GM18951 (cell line): ENCODE results near the gene IER2.
"Not testable (repeated sequence)": the region's sequence is repeated elsewhere in the genome, so short reads cannot be mapped to it uniquely, and the experiment has no call there.

Source experiments
- POLR2A ChIP-seq: IDR thresholded peaks from 4 replicates; pipeline ENCODE4 v1.6.1; 2011; ENCODE audit warnings: mild to moderate bottlenecking; ENCODE audit not compliant: insufficient read length, insufficient read depth; ENCODE audit errors: extremely low read depth
- in situ Hi-C: fragments of 300-500 bp; cut with MboI; formaldehyde crosslinking; loops from one replicate; pipeline ENCODE4 v1.12.0; 2022; ENCODE audit warnings: low sequenced_read_pairs, mixed read lengths, inconsistent platforms; ENCODE audit not compliant: unreplicated experiment

The IER2 gene

DNA sequence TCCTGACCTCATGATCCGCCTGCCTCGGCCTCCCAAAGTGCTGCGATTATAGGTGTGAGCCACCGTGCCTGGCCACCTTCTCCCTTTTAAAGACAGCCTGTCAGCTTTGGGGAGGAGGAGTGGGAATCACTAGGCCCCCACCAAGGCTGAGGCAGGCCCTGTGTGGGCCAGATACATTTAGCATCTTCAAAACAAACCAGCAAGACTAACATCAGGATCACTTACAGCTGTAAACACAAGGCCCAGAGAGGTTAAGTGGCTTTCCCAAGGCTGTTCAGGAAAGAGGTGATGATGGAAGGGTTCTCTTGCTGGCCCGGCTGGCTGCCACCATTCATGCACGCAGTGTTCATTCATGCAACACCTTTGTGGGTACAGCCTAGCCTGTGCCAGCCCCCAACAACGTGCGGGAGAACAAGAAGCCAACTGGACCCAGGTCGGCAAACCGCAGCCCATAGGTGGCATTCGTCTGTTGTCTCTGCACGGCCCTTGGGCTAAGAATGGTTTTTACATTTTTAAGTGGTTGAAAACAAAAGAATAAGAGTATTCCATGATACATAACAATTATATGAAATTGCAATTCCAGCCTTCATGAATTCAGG is 23.0 kb downstream of the IER2 start:
- in situ Hi-C loops, result no loop called here
- TF ChIP-seq POLR2A, result no peak

DNA sequence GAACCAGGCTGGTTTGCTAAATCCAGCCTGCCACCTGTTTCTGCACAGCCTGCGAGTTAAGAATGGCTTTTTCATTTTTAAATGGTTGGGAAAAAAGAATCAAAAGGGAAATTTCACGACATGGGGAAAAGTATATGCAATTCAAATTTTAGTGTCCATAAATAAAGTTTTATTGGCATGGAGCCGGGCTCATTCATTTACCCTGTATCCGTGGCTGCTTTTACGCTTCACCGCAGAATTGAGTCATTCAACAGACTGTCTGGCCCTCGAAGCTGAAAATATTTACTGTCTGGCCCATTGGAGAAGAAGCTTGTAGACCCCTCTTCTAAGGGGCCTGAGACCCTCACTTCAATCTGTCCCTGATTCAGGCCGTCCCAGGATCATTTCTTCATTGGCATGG is 26.1 kb downstream of the IER2 start:
- no peak for TF ChIP-seq POLR2A
- in situ Hi-C loops, result no loop called here

DNA sequence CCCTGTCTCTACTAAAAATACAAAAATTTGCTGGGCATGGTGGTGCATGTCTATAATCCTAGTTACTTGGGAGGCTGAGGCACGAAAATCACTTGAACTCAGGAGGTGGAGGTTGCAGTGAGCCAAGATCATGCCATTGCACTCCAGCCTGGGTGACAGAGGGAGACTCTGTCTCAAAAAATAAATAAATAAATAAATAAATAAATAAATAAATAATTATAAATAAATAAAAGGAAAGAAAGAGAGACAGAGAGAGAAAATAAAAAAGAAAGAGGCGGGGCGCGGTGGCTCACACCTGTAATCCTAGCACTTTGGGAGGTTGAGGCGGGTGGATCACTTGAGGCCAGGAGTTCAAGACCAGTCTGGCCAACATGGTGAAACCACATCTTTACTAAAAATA is 27.4 kb downstream of the IER2 start:
- in situ Hi-C loops, result not testable (repeated sequence)

DNA sequence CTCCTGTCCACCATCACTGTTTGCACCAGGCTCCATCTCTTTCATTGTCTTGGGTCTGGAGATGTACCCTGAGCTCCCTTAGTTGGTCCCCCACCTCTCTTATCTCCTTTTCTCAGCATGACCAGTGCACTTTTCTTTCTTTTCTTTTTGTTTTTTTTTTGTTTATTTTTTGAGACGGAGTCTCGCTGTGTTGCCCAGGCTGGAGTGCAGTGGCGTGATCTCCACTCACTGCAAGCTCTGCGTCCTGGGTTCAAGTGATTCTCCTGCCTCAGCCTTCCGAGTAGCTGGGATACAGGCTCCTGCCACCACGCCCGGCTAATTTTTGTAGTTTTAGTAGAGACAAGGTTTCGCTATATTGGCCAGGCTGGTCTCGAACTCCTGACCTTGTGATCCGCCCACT is 28.1 kb downstream of the IER2 start:
- in situ Hi-C loops, result not testable (repeated sequence)

DNA sequence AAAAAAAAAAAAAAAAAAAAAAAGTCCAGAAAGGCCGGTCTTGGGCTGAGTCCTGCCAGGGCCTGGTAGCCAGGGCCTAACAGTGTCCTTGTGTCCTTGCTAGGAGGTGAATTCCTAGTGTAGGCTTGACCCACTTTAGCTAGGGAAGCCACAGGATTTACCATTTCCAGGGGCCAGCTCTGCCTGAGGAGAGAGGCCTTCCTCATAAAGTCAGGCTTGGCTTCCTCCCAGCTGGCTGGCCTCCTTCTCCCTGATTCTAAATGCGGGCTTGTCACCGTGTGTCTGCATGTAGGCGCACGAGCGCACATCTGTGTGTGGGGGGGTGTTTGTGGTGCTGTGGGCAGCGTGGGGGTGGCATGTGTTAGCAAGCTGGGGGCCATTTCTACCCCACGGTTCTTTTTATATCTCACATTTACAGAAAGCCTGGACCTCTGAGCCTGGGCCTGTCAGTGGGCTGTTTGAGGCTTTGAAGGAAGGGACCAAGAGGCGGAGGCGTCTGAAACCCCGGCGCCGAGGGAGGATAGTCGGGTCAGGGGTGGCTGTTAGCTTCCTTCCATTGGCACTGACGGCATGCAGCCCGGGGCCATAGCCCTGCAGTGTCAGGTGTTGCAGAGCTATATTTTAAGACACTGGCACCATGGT is 31.7 kb downstream of the IER2 start:
- in situ Hi-C loops, result no loop called here
- TF ChIP-seq POLR2A, result no peak

DNA sequence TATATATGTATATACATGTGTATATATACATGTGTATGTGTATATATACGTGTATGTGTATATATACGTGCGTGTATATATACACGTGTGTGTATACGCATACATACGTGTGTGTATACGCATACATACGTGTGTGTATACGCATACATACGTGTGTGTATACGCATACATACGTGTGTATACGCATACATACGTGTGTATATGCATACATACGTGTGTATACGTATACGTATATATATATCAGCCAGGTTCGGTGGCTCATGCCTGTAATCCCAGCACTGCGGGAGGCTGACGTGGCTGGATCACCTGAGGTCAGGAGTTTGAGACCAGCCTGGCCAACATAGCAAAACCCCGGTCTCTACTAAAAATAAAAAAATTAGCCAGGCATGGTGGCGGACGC is 34.7 kb downstream of the IER2 start:
- in situ Hi-C loops, result not testable (repeated sequence)

DNA sequence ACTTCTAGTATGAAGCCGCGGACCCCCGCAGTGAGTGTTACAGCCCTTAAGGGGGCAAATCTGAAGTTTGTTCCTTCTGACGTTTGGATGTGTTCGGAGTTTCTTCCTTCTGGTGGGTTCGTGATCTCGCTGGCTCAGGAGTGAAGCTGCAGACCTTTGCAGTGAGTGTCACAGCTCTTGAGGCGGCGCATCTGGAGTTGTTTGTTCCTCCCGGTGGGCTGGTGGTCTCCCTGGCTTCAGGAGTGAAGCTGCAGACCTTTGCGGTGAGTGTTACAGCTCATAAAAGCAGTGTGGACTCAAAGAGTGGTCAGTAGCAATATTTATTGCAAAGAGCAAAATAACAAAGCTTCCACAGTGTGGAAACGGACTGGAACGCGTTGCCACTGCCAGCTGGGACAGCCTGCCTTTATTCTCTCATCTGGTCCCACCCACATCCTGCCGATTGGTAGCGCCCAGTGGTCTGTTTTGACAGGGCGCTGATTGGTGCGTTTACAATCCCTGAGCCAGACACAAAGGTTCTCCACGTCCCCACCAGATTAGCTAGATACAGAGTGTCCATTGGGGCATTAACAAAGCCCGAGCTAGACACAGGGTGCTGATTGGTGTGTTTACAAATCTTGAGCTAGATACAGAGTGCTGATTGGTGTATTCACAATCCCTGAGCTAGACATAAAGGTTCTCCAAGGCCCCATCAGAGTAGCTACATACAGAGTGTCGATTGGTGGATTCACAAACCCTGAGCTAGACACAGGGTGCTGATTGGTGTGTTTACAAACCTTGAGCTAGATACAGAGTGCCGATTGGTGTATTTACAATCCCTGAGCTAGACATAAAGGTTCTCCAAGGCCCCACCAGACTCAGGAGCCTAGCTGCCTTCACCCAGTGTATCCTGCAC is 35.8 kb downstream of the IER2 start:
- in situ Hi-C loops, result not testable (repeated sequence)

DNA sequence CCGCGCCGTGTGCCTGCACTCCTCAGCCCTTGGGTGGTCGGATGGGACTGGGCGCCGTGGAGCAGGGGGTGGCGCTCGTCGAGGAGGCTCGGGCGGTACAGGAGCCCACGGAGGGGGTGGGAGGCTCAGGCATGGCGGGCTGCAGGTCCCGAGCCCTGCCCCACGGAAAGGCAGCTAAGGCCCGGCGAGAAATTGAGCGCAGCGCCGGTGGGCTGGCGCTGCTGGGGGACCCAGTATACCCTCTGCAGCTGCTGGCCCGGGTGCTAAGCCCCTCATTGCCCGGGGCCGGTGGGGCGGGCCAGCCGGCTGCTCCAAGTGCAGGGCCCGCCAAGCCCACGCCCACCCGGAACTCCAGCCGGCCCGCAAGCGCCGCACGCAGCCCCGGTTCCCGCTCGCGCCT is 36.5 kb downstream of the IER2 start:
- in situ Hi-C loops, result not testable (repeated sequence)

DNA sequence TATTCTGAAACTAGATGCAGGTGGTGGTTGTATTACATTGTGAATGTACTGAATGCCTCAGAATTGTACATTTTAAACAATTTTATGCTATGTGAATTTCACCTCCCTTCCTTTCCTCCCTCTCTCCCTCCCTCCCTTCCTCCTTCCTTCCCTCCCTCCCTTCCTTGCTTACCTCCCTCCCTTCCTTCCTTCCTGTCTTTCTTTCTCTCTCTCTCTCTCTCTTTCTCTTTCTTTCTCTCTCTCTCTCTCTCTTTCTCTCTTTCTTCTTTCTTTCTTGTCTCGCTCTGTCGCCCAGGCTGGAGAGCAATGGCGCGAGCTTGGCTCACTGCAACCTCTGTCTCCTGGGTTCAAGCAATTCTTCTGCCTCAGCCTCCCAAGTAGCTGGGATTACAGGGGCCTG is 37.2 kb downstream of the IER2 start:
- no peak for TF ChIP-seq POLR2A
- in situ Hi-C loops, result no loop called here

DNA sequence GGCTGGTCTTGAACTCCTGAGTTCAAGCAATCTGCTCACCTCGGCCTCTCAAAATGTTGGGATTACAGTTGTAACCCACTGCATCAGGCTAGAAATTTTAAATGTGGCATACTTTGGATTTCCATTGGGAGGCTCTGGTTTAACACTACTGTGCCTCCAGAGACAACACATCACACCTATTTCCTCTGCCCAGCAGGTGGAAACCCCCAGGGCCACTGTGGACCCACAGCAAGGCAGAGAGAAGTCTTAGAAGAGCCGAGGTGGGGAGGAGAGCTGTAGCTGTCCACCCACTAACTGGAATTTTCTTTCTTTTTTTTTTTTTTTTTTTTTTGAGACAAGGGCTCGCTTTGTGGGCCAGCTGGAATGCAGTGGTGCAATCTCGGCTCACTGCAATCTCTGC is 39.4 kb downstream of the IER2 start:
- in situ Hi-C loops, result no loop called here
- no peak for TF ChIP-seq POLR2A

DNA sequence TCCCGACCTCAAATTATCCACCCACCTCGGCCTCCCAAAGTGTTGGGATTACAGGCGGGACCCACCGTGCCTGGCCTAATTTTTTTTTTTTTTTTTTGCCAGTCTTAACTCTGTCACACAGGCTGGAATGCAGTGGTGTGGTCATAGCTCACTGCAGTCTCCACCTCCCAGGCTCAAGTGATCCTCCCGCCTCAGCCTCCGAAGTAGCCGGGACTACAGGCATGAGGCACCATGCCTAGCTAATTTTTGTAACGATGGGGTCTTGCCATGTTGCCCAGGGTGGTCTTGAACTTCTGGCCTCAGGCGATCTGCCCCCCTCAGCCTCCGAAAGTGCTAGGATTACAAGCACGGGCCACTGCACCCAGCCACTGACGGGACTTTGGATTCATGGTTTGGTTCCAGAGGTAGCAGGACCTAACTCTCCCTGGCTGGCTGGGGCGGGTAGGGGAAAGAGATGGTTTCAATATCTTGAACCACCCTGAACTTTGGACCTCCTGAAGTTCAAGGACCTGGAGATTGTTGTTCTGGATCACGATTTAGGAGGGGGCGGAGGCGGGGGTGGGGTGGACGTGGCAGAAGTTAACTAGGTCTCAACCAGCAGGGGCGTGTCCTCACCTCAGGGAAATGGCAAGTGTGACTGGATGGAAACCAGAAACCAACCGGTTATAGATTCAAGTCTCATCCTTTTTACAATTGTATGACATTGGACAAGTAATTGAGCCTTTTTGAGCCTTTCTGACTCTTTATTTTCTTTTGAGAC is 40.8 kb downstream of the IER2 start:
- in situ Hi-C loops, result no loop called here
- no peak for TF ChIP-seq POLR2A

DNA sequence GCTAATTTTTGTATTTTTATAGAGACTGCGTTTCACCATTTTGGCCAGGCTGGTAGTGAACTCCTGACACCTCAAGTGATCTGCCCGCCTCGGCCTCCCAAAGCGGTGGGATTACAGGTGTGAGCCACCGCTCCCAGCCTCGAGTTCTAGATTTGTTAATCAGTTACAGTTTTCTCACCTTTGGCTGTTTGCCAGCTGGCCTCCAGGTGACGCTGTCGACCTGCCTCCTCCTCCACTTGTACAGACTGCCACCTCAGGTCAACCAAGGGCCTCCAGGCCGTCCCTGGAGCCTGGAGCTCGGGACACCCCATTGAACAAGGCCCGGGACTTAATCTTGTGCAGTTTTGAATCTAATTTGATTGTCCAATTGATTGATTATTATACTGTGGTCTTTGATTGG is 45.5 kb downstream of the IER2 start:
- TF ChIP-seq POLR2A, result no peak
- in situ Hi-C loops, result no loop called here

DNA sequence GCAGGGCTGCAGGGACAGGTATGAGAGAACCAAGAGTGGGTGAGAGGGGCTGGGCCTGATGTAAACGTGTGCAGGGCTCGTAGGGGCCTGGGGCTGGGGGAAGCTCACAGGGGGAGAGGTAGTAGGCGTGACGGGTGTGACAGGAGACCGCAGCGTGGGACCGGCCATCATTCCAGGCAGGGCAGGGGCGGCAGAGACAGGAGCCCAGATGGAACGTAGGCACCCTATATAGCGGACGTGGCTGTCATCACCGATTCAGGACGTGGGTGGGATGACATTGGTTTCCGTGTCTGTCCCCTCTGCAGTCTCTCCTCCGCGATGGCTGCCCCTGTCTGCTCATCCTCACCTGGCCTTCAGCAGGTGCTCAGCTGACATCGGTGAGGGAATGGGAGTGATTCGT is 48.4 kb downstream of the IER2 start:
- no peak for TF ChIP-seq POLR2A
- in situ Hi-C loops, result no loop called here

DNA sequence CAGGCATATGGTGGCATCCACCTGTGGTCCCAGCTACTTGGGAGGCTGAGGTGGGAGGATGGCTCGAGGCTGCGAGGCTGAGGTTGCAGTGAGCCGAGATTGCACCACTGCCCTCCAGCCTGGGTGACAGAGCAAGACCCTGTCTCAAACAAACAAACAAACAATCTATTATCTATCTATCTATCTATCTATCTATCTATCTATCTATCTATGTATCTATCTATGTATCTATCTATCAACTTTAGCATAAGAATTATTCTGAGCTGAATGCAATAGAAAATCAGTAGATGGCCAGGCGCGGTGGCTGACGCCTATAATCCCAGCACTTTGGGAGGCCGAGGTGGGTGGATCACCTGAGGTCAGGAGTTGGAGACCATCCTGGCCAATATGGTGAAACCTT is 51.9 kb downstream of the IER2 start:
- in situ Hi-C loops, result loop anchor here (10.0 kb wide), 1 partner anchor 63 kb away; no protein-coding TSS in a partner anchor
